Thyroid gland (tissue), 4 donors: ENCODE measurements around the gene INPP4A. TPM values are rescaled to one million over a fixed set of nuclear protein-coding genes. Genes with fewer than 3 reads are reported as not detected.

Experiments
- DNase-seq, 2 donors: peaks; one replicate each; pipeline ENCODE4 v3.0.0-alpha.2; 2019
- H3K27ac ChIP-seq, 3 donors: fragments of 200-600 bp; sonication (generic); 1 replicate in 2 of 3; 2 replicates in 1 of 3; pipeline ENCODE4 v1.5.1; 2016 to 2019; ENCODE audit warnings: mild to moderate bottlenecking in 1 of 3, moderate library complexity in 1 of 3
- H3K27me3 ChIP-seq: fragments of 200-600 bp; sonication (generic); one replicate; pipeline ENCODE4 v1.5.1; 2019
- H3K36me3 ChIP-seq, 2 donors: fragments of 200-600 bp; sonication (generic); one replicate each; pipeline ENCODE4 v1.5.1; 2016 to 2019
- H3K4me1 ChIP-seq, 2 donors: fragments of 200-600 bp; sonication (generic); one replicate each; pipeline ENCODE4 v1.5.1; 2017 to 2019
- H3K4me3 ChIP-seq, 3 donors: fragments of 200-600 bp; sonication (generic); replicated peaks in 1 of 3; 1 replicate in 2 of 3; 2 replicates in 1 of 3; pipeline ENCODE4 v1.5.1; 2016; ENCODE audit warnings: mild to moderate bottlenecking in 1 of 3
- H3K9me3 ChIP-seq: fragments of 200-600 bp; sonication (generic); one replicate; pipeline ENCODE4 v1.5.1; 2017
- POLR2A ChIP-seq, 2 donors: fragments of 450-650 bp; IDR thresholded peaks; one replicate each; pipeline ENCODE4 v1.6.1; 2017; ENCODE audit warnings: antibody characterized with exemption in 2 of 2, mild to moderate bottlenecking in 2 of 2, moderate library complexity in 1 of 2
- whole genome bisulfite sequencing, 2 donors: methylation state at CpG; one replicate each; pipeline ENCODE4 v1.1.5; 2017; 5-methylcytosine and 5-hydroxymethylcytosine counted together
- intact Hi-C: fragments of 100-400 bp; cut with DNase I; formaldehyde crosslinking; loops from one replicate; pipeline ENCODE4 v1.15.1; 2023
- total RNA-seq, 4 donors: library from RNA; depleted of rRNA; stranded (reverse); fragments of >200 nt; gene quantifications; one replicate each; pipeline ENCODE4 v1.2.3, GENCODE V29; 2016
- TF ChIP-seq, protein P1 (sequence below), 6 experiments: fragments of 200-600 bp in 3 of 6; fragments of 450-650 bp in 3 of 6; sonication (generic) in 3 of 6; IDR thresholded peaks; one replicate each; pipeline ENCODE4 v1.5.1; 2016 to 2019; ENCODE audit warnings: antibody characterized with exemption in 6 of 6, mild to moderate bottlenecking in 2 of 6, inconsistent platforms in 1 of 6, moderate library complexity in 1 of 6

The INPP4A gene
- total RNA-seq, 4 donors from 2014 or later: 18.9 to 24.9 (median 23.8) TPM

DNA sequence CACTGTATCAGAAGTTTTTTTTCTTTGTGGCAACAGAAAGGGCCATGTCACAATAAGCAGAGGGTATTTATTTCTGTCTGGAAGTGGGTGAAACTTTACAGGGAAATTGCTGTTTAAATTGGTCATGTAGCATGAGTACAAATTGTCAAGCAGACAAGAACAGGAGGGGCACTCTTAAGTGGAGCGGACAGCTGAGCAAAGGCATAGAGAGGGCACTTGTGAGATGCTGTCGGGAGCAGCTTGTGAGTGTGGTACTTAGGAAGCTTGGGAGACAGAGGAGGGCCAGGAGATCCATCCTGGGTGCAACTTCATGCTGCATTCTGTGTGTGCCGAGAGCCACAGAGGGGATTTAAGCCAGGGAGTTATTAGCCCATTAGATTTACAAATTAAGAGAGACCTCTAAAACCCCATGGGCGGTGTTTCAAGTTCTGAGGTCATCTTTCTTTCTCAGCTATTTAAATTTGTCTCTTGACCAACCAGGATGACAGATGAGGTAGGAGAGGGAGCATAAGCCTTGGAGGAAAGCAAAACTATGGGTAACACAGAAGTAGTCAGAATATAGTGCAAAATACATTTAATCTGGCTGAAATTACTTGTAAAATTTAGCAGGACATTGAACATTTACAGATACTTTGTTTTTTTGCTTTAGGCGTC is 30.4 kb downstream of the INPP4A start:
- H3K27ac ChIP-seq: no peak overlapping the region
- H3K27me3 ChIP-seq: no peaks in the 10 kb centered on the region
- peaks cover 8 to 34% of the 10 kb centered on the region in 2 donors for H3K4me1 ChIP-seq
- DNase-seq: no peak
- no peaks in the 10 kb centered on the region for H3K9me3 ChIP-seq
- H3K4me3 ChIP-seq: no peak overlapping the region
- WGBS, 2 donors: 74 to 80% methylated on average over 5 of the region's 5 CpGs
- intact Hi-C loops: no loop called here
- H3K36me3 ChIP-seq: no peaks in the 10 kb centered on the region
- TF ChIP-seq POLR2A (IDR thresholded peaks at IDR 0.05): no peak
- TF ChIP-seq, protein P1, sequence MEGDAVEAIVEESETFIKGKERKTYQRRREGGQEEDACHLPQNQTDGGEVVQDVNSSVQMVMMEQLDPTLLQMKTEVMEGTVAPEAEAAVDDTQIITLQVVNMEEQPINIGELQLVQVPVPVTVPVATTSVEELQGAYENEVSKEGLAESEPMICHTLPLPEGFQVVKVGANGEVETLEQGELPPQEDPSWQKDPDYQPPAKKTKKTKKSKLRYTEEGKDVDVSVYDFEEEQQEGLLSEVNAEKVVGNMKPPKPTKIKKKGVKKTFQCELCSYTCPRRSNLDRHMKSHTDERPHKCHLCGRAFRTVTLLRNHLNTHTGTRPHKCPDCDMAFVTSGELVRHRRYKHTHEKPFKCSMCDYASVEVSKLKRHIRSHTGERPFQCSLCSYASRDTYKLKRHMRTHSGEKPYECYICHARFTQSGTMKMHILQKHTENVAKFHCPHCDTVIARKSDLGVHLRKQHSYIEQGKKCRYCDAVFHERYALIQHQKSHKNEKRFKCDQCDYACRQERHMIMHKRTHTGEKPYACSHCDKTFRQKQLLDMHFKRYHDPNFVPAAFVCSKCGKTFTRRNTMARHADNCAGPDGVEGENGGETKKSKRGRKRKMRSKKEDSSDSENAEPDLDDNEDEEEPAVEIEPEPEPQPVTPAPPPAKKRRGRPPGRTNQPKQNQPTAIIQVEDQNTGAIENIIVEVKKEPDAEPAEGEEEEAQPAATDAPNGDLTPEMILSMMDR (IDR thresholded peaks at IDR 0.05): no peak

DNA sequence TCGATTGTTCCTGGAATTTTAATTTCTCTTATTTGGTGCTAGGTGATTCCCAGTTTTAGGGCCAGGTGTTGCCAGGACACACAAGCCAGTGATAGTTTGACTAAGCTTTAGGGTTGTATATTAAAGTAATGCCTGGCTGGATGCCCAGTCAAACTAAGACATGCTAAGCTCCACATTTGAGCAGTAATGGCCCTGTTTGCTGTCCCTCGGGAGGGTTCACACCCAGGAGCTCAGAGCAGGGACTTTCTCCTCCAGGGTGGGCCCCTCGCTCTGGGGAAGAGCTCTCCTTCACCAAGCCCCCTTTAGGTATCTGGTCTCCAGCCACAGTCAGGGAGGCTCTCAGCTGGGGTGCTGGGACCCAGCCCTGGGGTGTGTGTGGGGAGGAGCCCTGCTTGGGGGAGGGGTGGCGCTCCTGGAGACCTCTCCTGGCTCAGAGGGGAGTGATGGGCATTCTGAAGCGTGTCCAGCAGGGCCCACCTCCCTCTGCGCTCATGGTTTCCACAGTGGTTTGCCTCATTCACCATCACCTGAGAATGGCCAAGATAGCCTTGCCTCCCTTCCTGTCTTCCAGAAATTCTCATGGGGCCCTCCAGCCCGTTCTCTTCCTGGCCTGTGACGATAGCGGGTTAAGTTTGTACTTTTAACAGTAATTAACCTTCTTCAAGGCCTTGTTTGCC is 31.7 kb downstream of the INPP4A start:
- no peak overlapping the region for H3K27ac ChIP-seq
- H3K27me3 ChIP-seq: no peaks in the 10 kb centered on the region
- H3K4me1 ChIP-seq: peaks cover 8 to 35% of the 10 kb centered on the region in 2 donors
- no peak for DNase-seq
- TF ChIP-seq, protein P1 (IDR thresholded peaks at IDR 0.05): no peak
- no peak for TF ChIP-seq POLR2A (IDR thresholded peaks at IDR 0.05)
- no peaks in the 10 kb centered on the region for H3K9me3 ChIP-seq
- intact Hi-C loops: no loop called here
- 88 to 92% methylated on average over 8 to 9 of the region's 9 CpGs for WGBS, 2 donors
- no peaks in the 10 kb centered on the region for H3K36me3 ChIP-seq
- no peak overlapping the region for H3K4me3 ChIP-seq

GRCh38 chr2:98477036-98477435 is 32.4 kb downstream of the INPP4A start:
- Histone ChIP-seq H3K27me3 (no peaks in the 10 kb centered on the region), H3K27ac (no peak overlapping the region), H3K36me3 (no peaks in the 10 kb centered on the region), H3K4me1 (peaks cover 8 to 35% of the 10 kb centered on the region in 2 donors), H3K9me3 (no peaks in the 10 kb centered on the region), H3K4me3 (no peak overlapping the region)
- 97 to 98% methylated on average over 10 of the region's 10 CpGs for WGBS, 2 donors
- DNase-seq: no peak
- TF ChIP-seq, protein P1 (IDR thresholded peaks at IDR 0.05): no peak
- TF ChIP-seq POLR2A (IDR thresholded peaks at IDR 0.05): no peak
- intact Hi-C loops: no loop called here

GRCh38 chr2:98477506-98477905 is 32.8 kb downstream of the INPP4A start:
- WGBS, 2 donors: 98% methylated on average over 5 of the region's 5 CpGs
- intact Hi-C loops: no loop called here
- H3K9me3 ChIP-seq: no peaks in the 10 kb centered on the region
- no peak for TF ChIP-seq POLR2A (IDR thresholded peaks at IDR 0.05)
- TF ChIP-seq, protein P1 (IDR thresholded peaks at IDR 0.05): no peak
- H3K27ac ChIP-seq: no peak overlapping the region
- no peak overlapping the region for H3K4me3 ChIP-seq
- H3K36me3 ChIP-seq: no peaks in the 10 kb centered on the region
- peaks cover 8 to 35% of the 10 kb centered on the region in 2 donors for H3K4me1 ChIP-seq
- no peaks in the 10 kb centered on the region for H3K27me3 ChIP-seq
- DNase-seq: no peak

DNA sequence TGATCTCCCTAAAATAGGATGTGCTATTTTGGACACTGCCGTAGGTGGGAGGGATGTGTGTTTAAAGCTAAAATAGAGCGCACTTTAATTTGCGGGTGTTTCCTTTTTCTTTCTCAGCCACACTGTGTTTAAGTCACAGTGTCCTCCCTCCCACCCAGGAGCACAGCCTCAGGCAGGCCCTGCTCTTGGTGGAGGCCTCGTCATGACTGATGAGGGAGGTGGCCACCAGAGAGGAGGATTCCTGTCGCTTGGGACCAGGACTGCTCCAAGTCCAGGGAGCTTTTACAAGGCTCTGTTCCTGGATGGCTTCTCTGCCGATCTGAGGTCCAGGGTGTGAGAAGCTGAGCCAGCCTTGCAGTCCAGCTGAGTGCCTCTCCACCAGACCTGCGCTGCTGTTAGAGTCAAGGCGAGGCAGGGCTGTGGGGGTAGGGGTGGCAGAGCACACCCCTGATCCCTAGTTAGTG is 33.5 kb downstream of the INPP4A start:
- H3K9me3 ChIP-seq: no peaks in the 10 kb centered on the region
- no peak overlapping the region for H3K27ac ChIP-seq
- intact Hi-C loops: no loop called here
- TF ChIP-seq POLR2A (IDR thresholded peaks at IDR 0.05): no peak
- TF ChIP-seq, protein P1 (IDR thresholded peaks at IDR 0.05): no peak
- whole genome bisulfite sequencing, 2 donors: 91 to 93% methylated on average over 6 to 8 of the region's 8 CpGs
- no peaks in the 10 kb centered on the region for H3K36me3 ChIP-seq
- no peak for DNase-seq
- peaks cover 8 to 35% of the 10 kb centered on the region in 2 donors for H3K4me1 ChIP-seq
- H3K4me3 ChIP-seq: no peak overlapping the region
- H3K27me3 ChIP-seq: no peaks in the 10 kb centered on the region
